DMS153 (cell line): Measurements from ENCODE around the gene SHISA8.
A peak's percentile ranks its signal among the peaks of the same experiment; 100 is the strongest.

Experiments
- DNase-seq: peaks from one replicate; lab custom pipeline; 2025; lab: John Stamatoyannopoulos, UW

The SHISA8 gene

DNA sequence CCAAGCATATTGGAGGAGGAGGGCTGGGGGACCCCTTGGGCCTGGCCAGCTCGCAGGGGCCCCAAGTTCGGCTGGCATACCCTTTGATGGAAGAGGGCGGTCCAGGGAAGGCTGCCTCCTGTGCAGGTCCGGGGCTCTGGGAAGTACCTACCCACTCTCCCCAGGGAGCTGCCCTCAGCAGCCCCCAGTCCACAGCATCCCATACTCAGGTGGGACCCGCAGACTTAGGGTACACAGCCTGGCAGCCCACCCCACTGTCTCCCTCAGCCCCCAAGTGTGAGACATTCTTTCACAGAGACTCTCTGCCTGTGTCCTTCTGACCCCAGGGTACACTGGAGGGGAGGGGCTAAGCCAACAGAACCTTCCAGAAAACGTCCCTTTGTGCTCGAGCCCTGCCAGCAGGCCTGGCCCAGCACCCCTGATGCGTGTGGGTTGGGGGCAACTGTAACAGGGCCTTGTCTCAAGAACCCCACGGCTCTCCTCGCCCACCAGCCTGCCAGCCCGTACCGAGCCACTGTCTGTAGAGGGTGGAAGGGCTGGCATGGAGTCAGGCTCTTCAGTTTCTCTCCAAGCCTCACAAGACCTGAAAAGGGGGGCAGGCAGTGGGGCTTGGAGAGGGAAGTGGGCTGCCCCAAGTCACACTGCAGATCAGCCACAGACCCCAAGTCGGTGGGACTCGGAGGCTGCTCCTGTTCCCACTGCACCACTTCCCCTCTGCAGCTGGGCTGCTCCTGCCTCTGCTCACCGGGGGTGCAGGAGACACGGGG lies 18.7 kb upstream of the SHISA8 start:
- DNase-seq, result no peak

DNA sequence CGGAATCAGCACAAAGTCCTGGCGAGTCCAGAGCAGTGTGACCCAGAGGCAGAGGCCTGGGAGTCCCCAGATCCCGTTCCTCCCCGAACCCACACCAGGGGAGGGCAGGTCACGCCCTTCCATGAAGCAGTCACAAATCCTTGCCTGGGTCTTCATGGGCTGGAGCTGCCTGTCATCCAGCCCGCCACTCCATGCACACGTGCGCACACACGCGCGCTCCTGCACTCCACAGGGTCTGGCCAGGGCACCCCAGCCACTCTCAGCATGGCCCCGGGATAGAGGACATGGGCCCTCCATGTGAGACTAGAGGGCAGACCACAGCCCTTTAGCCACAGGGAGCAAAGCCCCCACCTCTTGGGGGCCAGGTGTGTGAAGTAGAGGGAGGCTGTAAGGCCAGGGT lies 17.5 kb upstream of the SHISA8 start:
- no peak for DNase-seq

GRCh38 chr22:41931701-41932269 lies 16.9 kb upstream of the SHISA8 start:
- DNase-seq, result no peak

DNA sequence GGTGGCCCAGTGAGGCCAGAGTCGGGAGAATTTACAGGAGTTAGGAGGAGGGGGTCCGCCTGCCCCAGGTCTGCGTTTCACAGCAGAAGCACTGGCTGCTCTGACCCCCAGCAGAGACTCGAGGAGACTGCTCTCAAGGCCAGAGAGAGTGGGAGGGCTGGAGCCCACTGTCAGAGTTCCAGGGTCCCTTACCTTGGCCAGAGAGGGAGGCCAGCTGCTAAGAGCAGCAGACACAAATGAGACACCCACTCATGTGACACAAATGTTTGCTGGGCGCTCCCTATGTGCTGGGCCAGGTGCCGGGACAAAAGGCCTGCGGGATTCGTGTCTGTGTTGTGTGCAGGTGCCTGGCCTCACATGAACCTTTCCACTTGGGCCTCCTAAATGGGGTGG lies 14.5 kb upstream of the SHISA8 start:
- DNase-seq, result peak; percentile 32

DNA sequence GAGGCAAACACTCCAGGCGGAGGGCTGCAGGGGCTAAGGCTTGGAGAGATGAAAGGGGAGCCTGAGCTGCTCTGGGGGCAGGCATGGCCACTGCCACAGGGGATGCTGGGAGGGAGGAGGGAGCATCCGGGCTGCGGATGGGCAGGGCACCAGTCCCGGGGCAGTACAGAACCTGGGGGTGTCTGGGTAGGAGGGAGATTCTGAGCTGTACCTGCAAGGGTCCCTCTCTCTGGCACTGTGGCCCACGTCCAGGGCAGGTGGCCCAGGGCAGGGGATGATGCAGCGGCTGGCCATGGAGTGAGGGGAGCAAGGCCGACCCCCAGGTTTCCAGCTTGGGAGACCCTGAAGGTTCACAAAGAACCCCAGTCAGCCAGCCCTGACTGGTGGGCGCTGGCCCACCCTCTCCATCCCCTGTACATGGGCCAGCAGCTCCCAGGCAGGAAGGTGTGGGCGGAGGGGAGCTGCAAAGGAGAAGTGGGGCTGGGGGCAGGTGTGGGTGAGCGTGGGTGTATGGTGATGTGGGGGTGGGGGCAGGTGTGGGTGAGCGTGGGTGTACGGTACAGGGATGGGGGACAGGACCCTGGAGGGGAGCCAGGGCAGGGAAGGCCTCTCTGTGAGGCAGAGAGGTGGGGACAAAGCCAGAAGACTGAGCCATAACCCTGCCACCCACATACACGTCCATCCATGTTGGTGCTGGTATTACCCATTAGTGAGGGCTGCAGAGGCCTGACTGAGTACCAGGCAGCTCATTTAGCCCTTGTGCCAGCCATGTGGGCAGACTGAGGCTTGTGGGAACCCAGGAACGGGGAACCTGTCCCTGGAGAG lies 13.9 kb upstream of the SHISA8 start:
- DNase-seq, result no peak

DNA sequence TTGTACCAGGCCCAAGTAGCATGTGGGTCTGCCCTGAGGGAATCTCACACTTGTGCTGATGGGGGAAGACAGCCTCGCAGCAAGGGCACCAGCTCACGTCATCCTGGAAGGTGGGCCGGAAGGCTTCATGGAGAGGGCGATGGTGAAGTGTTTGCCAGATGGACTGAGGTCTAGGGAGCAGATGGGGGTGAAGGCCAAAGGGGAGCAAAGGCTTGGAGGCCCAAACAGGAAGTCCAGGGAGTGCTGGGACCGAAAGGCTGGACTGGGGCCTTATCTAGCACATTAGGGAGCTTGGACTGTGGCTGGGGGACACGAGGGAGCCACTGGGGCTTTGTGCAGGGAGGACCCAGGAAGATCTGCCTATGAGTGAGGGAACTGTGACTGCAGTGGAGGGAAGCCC lies 12.9 kb upstream of the SHISA8 start:
- DNase-seq, result no peak

DNA sequence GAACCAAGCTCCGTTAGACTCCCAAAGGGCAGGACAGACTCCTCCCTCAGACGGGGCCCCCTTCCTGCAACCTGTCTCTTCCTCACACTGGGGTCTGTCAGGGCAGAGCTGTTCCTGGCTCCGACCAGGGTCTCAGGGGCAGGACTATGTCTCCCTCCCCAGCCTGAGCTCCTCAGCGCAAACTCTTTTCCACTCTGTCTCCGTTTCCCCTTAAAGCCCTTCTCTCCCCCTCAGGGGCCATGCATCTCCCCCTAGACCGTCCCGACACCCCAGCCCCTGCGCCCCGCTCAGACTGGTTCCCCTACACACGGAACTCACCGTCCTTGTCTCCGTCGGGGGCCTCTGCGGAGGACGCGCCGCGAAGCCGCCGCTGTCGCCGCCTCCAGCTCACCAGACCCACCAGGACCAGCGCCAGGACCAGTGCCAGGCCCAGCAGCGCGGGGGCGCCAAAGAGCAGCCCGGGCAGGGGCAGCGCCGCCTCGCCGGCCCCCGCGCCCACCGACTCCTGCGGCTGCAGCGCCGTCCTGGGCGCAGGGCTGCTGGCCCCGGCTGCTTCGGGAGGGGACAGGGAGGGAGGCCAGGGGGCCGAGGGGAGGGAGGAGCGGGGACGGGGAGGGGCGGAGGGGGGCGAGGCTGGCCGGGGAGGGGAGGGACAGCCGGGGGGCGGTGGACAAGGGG lies 11.0 kb upstream of the SHISA8 start:
- DNase-seq, result no peak

DNA sequence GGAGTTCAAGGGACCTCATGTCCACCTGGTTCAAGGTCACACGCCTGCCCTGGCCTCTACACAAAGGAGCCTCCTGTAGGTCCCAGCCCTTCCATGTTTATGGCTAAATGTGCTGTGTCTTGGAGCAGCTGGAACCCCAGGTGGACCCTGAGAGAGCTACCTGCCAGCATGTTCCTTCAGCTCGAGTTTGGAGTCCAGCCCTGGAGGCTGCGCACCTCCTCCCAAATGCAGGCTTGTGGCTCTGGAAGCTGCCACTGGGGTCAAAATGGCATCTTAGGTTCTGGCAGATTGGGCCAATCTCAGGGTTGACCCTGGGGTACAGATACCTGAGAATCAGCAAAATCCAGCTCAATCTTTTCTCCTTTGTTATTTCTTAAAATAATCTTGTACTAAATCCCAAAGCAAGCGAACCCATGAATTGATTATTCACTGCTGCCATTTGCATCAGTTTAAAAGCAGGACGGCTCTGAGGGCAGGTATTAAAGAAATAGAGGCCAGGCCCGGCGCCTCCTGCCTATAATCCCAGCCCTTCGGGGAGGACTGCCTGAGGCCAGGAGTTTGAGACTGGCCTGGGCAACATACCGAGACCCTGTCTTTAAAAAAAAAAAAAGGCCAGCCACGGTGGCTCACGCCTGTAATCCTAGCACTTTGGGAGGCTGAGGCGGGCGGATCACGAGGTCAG lies 8.9 kb upstream of the SHISA8 start:
- no peak for DNase-seq

DNA sequence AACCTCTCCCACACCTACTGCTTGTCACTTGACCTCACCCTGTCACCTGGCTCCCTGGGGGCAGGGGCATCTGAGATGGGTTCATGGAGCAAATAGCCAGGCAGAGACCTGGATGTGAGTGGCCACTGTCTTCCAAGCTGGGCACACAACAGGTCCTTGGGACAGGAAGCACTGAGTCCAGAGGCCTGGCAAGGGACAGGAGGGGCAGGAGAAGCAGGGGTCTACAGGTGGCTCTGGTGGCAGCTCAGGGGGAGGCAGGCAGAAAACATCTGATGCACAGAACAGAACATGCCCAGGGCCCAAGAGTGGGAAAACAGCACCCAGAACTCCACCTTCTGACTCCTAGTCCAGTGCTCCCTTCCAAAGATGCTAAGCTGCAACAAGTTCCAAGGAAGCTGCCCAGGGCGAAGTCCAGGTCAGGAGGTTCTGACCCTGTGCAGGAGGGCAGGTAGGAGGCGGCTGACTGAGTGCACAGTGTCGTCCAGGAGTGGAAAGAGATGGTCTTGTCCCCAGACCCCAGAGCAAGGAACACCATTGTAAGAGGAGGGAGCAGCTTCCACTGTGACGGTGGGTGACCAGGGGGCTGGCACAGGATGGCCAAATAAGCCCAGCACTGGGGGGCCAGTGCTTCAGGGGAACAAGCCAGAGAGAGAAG lies 8.2 kb upstream of the SHISA8 start:
- no peak for DNase-seq

GRCh38 chr22:41922328-41922727 lies 7.5 kb upstream of the SHISA8 start:
- DNase-seq, result no peak

- no peak for DNase-seq
Measured at GRCh38 chr22:41920271-41920976, 5.5 kb upstream of the SHISA8 start.

- DNase-seq, result no peak
Measured at GRCh38 chr22:41919357-41920224, 4.7 kb upstream of the SHISA8 start.

DNA sequence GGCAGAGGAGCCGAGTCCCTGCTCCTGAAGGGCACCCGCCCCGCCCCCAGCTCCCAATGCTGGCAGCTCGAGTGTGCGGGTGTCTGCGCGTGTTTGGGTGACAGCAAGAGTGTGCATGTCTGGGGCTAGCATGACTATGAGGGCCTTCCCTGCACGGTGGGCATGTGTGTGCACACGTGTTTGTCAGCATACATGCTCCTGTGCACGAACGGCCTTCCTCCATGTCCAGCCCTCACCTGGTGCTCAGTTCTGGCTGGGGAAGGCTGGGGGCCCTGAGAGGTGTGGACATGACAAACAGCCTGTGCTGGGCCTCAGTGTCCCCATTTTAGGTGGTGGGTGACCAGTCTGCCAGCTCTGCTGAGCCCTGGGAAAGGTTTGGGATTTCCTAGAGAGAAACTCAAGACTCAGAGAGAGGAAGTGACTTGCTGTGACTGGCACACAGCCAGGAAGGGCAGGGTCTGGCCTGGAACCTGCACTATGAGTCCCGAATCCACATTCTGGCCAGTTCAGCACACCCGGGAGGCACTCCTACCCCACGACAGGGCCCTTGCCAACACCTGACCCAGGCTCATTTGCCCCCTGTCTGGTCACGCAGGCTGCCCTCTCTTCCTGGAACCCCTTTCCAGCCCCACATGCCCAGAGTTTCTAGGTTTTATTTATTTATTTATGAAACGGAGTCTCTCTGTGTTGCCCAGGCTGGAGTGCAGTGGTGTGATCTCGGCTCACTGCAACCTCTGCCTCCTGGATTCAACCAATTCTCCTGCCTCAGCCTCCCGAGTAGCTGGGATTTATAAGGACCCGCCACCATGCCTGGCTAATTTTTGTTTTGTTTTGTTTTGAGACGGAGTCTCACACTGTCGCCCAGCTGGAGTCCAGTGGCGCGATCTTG lies 3.3 kb upstream of the SHISA8 start:
- peak; percentile 20 for DNase-seq

DNA sequence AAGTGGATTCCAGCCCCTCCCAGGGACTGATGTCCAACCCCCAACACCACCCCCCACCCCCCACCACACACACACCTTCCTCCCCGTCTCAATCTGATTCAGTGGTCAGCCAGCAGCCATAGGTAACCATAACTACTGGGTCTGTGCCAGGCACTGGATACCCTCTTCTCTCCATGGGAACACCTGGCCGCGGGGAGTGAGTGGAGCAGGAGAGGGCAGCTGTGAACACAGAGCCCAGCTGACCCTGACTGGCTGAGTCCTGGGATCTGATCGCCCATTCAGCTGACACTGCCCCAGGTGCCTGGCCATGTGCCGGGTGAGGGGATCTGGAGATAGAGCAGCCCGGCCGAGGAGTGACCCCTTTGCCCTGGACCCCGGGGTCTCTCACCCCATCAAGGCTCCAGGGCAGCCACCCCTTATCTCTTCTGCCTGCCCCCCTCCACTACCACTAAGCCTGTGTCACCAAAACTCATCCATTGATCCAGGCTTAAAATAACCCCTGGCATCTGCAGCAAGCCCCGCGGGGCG lies 2.6 kb upstream of the SHISA8 start:
- DNase-seq, result peak; percentile 37

DNA sequence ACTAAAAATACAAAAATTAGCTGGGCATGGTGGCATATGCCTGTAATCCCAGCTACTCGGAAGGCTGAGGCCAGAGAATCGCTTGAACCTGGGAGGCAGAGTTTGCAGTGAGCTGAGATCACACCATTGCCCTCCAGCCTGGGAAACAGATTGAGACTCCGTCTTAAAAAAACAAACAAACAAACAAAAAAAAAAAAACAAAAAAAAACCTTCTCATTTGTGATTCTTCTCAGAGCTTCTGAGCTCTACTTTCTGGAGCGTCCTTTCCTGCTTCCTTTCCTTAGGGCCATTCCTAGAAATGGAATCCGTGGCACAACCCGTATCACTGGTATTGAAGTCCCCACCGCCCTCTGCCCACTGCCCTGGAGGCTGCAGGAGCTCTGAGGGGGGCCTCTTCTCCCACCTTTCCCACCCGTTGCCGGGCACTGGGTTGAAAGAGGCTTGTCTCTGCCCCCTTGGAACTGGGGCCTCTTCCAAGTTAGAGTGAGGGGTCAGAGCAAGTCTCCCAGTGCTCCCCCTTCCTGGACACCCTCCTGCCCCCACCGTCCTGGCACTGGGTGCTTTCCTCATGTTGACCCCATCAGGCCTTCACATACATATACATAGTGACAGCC lies 2.0 kb upstream of the SHISA8 start:
- no peak for DNase-seq

DNA sequence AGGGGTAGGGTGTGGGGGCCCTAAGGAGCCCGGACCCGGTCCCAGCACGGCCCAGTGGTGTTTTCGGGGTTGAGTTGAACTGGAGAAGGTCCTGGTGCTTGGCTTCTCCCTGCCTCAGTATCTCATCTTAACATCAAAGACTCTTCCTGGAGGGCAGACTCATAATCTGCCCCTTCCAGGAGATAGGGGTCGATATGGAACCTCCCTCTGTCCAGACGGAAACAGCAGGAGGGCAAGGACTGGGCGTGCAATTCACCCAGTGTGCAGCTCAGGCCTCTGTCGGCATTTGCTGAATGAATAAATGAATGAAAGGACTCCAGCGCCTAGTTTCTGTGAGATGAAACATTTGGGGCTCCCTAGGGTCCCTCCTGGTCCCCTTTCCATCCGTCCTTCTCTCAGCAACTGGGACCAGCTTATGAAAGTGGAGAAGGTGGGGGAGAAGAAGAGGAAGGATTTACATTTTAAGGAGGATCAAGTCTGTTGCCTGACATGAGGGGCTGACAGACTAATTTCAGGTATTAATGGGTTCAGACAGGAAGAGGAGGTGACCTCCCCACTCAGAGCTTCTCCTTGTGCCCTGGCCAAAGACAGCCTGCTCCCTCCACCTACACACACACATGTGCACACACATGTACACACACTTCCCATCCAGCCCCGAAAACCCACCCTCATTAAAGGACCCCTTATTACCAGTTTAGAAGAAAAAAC lies 1.1 kb upstream of the SHISA8 start:
- DNase-seq, result no peak

DNA sequence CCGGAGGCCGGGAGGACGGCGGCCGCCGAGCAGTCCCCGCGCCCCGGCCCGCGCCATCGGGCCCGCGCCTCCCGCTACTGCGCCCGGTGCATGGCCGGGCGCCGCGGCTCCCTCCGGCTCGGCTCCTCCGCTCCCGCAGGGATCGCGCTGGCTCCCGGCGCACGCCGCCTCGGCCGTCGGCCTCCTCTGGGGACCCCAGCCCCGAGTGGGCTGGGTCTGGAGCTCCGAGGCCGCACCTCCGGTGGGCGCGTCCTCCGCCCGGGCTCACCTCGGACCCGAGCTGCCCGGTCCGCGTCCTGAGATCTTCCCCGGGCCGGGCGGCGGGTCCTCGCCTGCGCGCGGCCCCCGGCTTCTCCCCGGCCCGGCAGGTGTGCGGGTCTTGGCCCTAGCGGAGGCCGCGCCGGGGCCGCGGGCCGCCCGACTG lies 251 bp downstream of the SHISA8 start:
- DNase-seq, result no peak
